Measurements from ENCODE around the gene FAM163B.

DNA sequence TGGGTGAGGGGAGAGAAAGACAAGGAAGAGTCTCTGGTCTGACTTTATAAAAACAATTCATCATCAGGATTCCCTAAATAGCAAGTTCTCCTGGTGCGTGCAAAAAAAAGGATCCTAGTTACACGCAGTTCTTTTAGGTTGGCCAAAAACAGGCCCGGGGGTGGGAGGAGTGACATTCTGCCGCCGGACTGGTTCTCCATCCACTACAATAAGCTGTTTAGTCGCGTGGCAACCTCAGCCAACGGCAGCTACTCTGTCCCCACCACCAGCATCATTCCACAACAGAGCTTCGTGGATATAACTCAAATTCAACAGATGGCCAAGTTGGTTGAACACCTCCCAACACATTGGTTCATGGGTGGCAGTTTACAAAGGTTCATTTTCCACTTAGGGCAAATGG lies 2.9 kb upstream of the FAM163B start:
- TF ChIP-seq, protein P1, sequence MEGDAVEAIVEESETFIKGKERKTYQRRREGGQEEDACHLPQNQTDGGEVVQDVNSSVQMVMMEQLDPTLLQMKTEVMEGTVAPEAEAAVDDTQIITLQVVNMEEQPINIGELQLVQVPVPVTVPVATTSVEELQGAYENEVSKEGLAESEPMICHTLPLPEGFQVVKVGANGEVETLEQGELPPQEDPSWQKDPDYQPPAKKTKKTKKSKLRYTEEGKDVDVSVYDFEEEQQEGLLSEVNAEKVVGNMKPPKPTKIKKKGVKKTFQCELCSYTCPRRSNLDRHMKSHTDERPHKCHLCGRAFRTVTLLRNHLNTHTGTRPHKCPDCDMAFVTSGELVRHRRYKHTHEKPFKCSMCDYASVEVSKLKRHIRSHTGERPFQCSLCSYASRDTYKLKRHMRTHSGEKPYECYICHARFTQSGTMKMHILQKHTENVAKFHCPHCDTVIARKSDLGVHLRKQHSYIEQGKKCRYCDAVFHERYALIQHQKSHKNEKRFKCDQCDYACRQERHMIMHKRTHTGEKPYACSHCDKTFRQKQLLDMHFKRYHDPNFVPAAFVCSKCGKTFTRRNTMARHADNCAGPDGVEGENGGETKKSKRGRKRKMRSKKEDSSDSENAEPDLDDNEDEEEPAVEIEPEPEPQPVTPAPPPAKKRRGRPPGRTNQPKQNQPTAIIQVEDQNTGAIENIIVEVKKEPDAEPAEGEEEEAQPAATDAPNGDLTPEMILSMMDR (IDR thresholded peaks at IDR 0.05; ENCODE audit: control extremely low read depth in 1 of 3, insufficient read depth in 1 of 3, low read depth in 1 of 3, low read length in 3 of 3), result no peak
- TF ChIP-seq RFX5 (IDR thresholded peaks at IDR 0.05; ENCODE audit: borderline replicate concordance, low read depth, low read length) (no peak), POLR2A (IDR thresholded peaks at IDR 0.05; ENCODE audit: control extremely low read depth in 1 of 2, low read depth in 2 of 2, low read length in 2 of 2) (no peak), SUZ12 (IDR thresholded peaks at IDR 0.05; ENCODE audit: low read length) (no peak), RAD21 (IDR thresholded peaks at IDR 0.05 in 1 of 2, conservative IDR thresholded peaks at IDR 0.05 in 1 of 2; ENCODE audit: low read depth in 2 of 2, low read length in 2 of 2) (no peak), EP300 (IDR thresholded peaks at IDR 0.05; ENCODE audit: borderline replicate concordance in 1 of 2, low read depth in 2 of 2, low read length in 2 of 2) (no peak), HDAC6 (IDR thresholded peaks at IDR 0.05; ENCODE audit: low read depth, low read length) (no peak), POLR2AphosphoS5 (IDR thresholded peaks at IDR 0.05; ENCODE audit: low read depth, low read length) (no peak)
- TF ChIP-seq, protein P2, sequence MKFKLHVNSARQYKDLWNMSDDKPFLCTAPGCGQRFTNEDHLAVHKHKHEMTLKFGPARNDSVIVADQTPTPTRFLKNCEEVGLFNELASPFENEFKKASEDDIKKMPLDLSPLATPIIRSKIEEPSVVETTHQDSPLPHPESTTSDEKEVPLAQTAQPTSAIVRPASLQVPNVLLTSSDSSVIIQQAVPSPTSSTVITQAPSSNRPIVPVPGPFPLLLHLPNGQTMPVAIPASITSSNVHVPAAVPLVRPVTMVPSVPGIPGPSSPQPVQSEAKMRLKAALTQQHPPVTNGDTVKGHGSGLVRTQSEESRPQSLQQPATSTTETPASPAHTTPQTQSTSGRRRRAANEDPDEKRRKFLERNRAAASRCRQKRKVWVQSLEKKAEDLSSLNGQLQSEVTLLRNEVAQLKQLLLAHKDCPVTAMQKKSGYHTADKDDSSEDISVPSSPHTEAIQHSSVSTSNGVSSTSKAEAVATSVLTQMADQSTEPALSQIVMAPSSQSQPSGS (IDR thresholded peaks at IDR 0.05; ENCODE audit: low read length), result no peak

Measured in H1 (cell line).